ENCODE measurements around the gene SLC25A36. TPM values are rescaled to one million over a fixed set of nuclear protein-coding genes. Genes with fewer than 3 reads are reported as not detected.
"Not testable (repeated sequence)": the region's sequence is repeated elsewhere in the genome, so short reads cannot be mapped to it uniquely, and the experiment has no call there.

Gene SLC25A36
- total RNA-seq, 2 experiments from 2014 or later, result 71.8 to 81.3 TPM

DNA sequence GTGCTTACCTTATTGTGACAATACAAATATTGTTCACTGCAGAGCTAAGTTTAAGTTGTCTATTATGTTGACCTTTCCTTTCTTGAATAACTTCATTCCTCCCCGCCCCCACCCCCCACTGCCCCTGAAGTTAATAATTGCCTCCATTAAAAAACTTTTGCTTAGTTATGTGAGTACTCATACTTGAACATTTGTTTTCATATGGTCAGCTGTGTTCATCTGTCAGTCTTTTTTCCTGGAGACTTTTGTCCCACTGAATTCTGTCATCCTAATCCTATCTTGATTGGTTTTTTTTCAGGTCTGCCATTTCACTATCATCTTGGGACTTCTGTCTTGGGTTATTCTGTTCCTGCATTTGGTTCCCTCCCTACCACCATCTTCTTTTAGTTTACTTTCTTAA is 8.5 kb downstream of the SLC25A36 start:
- BruUV-seq (replicated peaks), result no TSS peak

DNA sequence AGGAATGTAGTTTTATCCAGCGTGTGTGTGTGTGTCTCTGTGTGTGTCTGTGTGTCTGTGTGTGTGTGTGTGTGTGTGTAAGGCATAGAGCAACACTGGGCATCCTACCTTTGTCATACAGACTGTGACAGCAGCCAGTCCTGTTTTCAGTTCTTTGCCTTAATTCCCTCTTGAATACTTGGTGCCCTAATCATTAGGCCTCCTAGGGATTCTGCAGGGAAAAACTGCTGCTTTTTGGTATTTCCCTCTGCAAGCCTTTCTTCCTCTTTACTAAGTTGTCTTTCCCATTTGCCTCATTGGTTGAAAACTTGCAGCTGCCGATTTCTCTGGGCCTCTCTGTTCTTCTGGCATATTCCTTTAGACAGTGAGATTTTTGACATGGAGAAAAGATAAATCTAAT is 9.2 kb downstream of the SLC25A36 start:
- H3K36me3 ChIP-seq (ENCODE audit: insufficient read depth, low read length), result peaks cover 31% of the 10 kb centered on the region
- peaks cover 47% of the 10 kb centered on the region for H4K20me1 ChIP-seq (ENCODE audit: insufficient read depth, low read length)
- BruUV-seq (replicated peaks), result no TSS peak
- TF ChIP-seq, protein P1, sequence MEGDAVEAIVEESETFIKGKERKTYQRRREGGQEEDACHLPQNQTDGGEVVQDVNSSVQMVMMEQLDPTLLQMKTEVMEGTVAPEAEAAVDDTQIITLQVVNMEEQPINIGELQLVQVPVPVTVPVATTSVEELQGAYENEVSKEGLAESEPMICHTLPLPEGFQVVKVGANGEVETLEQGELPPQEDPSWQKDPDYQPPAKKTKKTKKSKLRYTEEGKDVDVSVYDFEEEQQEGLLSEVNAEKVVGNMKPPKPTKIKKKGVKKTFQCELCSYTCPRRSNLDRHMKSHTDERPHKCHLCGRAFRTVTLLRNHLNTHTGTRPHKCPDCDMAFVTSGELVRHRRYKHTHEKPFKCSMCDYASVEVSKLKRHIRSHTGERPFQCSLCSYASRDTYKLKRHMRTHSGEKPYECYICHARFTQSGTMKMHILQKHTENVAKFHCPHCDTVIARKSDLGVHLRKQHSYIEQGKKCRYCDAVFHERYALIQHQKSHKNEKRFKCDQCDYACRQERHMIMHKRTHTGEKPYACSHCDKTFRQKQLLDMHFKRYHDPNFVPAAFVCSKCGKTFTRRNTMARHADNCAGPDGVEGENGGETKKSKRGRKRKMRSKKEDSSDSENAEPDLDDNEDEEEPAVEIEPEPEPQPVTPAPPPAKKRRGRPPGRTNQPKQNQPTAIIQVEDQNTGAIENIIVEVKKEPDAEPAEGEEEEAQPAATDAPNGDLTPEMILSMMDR (conservative IDR thresholded peaks at IDR 0.05; ENCODE audit: low read length), result no peak
- TF ChIP-seq EZH2phosphoT487 (IDR thresholded peaks at IDR 0.05; ENCODE audit: borderline replicate concordance, low read depth, low read length), result no peak
- CTCF ChIA-PET (ENCODE audit: unreplicated experiment), result no interaction called here
- H2AFZ ChIP-seq (ENCODE audit: low read length), result no peak overlapping the region
- H3K27ac ChIP-seq (ENCODE audit: low read depth, low read length, poor library complexity, severe bottlenecking), result no peak overlapping the region
- POLR2A ChIA-PET, result interaction anchor here (2.2 kb wide), 1 partner anchor 18 kb away, joined by 4 read pairs; no protein-coding TSS in a partner anchor
- intact Hi-C loops (cut with micrococcal nuclease; ENCODE audit: unreplicated experiment), result no loop called here
- H3K4me3 ChIP-seq (ENCODE audit: low read depth, low read length, poor library complexity, severe bottlenecking), result no peak overlapping the region
- no peaks in the 10 kb centered on the region for H3K4me1 ChIP-seq (ENCODE audit: insufficient read depth, low read length, poor library complexity, severe bottlenecking)
- DNase-seq (ENCODE audit: low spot score), result no peak
- H3K79me2 ChIP-seq (ENCODE audit: insufficient read depth, low read depth, low read length), result peaks cover 99% of the 10 kb centered on the region
- no peaks in the 10 kb centered on the region for H3K9me2 ChIP-seq (ENCODE audit: insufficient read depth, low read length)
- H3K9me3 ChIP-seq (ENCODE audit: low read length), result no peaks in the 10 kb centered on the region
- no peak overlapping the region for H3K4me2 ChIP-seq (ENCODE audit: low read length)

More for the DNA sequence above, 8.5 kb downstream of the SLC25A36 start:
- H2AFZ ChIP-seq (ENCODE audit: low read length), result no peak overlapping the region
- CTCF ChIA-PET (ENCODE audit: unreplicated experiment), result no interaction called here
- H3K79me2 ChIP-seq (ENCODE audit: insufficient read depth, low read depth, low read length), result peaks cover 99% of the 10 kb centered on the region
- H3K27ac ChIP-seq (ENCODE audit: low read depth, low read length, poor library complexity, severe bottlenecking), result no peak overlapping the region
- POLR2A ChIA-PET, result interaction anchor here (2.2 kb wide), 1 partner anchor 18 kb away, joined by 4 read pairs; no protein-coding TSS in a partner anchor
- no peaks in the 10 kb centered on the region for H3K9me2 ChIP-seq (ENCODE audit: insufficient read depth, low read length)
- H3K4me2 ChIP-seq (ENCODE audit: low read length), result no peak overlapping the region
- H3K9me3 ChIP-seq (ENCODE audit: low read length), result no peaks in the 10 kb centered on the region
- H3K36me3 ChIP-seq (ENCODE audit: insufficient read depth, low read length), result peaks cover 38% of the 10 kb centered on the region
- TF ChIP-seq, protein P1 (conservative IDR thresholded peaks at IDR 0.05; ENCODE audit: low read length), result no peak
- no peak for TF ChIP-seq EZH2phosphoT487 (IDR thresholded peaks at IDR 0.05; ENCODE audit: borderline replicate concordance, low read depth, low read length)
- peaks cover under 1% of the 10 kb centered on the region for H3K4me1 ChIP-seq (ENCODE audit: insufficient read depth, low read length, poor library complexity, severe bottlenecking)
- H4K20me1 ChIP-seq (ENCODE audit: insufficient read depth, low read length), result peaks cover 46% of the 10 kb centered on the region
- H3K4me3 ChIP-seq (ENCODE audit: low read depth, low read length, poor library complexity, severe bottlenecking), result no peak overlapping the region
- DNase-seq (ENCODE audit: low spot score), result no peak
- intact Hi-C loops (cut with micrococcal nuclease; ENCODE audit: unreplicated experiment), result no loop called here

DNA sequence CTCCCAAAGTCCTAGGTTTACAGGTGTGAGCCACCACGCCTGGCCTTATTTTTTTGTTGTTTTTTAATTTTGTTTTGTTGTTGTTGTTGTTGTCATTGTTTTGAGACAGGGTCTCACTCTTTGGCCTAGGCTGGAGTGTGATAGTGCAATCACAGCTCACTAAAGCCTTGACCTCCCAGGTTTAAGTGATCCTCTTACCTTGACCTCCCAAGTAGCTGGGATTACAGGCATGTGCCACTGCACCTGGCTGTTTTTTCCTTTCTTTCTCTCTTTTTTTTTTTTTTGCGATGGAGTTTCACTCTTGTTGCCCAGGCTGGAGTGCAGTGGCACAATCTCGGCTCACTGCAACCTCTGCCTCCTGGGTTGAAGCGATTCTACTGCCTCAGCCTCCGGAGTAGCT is 10.1 kb downstream of the SLC25A36 start:
- POLR2A ChIA-PET, result interaction anchor here (0.7 to 2.2 kb wide), 3 partner anchors 17 to 236 kb away, joined by 3 to 4 read pairs (median 4); no protein-coding TSS in a partner anchor
- peaks cover 50% of the 10 kb centered on the region for H4K20me1 ChIP-seq (ENCODE audit: insufficient read depth, low read length)

More for the DNA sequence above, 10.1 kb downstream of the SLC25A36 start:
- H3K4me3 ChIP-seq (ENCODE audit: low read depth, low read length, poor library complexity, severe bottlenecking); H3K9me3 ChIP-seq (ENCODE audit: low read length); H3K4me2 ChIP-seq (ENCODE audit: low read length); BruUV-seq (replicated peaks); H3K9me2 ChIP-seq (ENCODE audit: insufficient read depth, low read length); H2AFZ ChIP-seq (ENCODE audit: low read length); DNase-seq (ENCODE audit: low spot score); intact Hi-C loops (cut with micrococcal nuclease; ENCODE audit: unreplicated experiment); H3K27ac ChIP-seq (ENCODE audit: low read depth, low read length, poor library complexity, severe bottlenecking); CTCF ChIA-PET (ENCODE audit: unreplicated experiment); H3K4me1 ChIP-seq (ENCODE audit: insufficient read depth, low read length, poor library complexity, severe bottlenecking): not testable (repeated sequence)
- Histone ChIP-seq H3K79me2 (ENCODE audit: insufficient read depth, low read depth, low read length) (peaks cover 99% of the 10 kb centered on the region), H3K36me3 (ENCODE audit: insufficient read depth, low read length) (peaks cover 30% of the 10 kb centered on the region)
